ENCODE data around the gene CSAD. TPM values are rescaled to one million over a fixed set of nuclear protein-coding genes. Genes with fewer than 3 reads are reported as not detected.

CSAD gene
- total and polyA plus RNA-seq, 2 of the 13 experiments (the other 11 are each of a cell fraction or from before 2014, with no cell fraction given): 7.2 to 23.5 TPM

DNA sequence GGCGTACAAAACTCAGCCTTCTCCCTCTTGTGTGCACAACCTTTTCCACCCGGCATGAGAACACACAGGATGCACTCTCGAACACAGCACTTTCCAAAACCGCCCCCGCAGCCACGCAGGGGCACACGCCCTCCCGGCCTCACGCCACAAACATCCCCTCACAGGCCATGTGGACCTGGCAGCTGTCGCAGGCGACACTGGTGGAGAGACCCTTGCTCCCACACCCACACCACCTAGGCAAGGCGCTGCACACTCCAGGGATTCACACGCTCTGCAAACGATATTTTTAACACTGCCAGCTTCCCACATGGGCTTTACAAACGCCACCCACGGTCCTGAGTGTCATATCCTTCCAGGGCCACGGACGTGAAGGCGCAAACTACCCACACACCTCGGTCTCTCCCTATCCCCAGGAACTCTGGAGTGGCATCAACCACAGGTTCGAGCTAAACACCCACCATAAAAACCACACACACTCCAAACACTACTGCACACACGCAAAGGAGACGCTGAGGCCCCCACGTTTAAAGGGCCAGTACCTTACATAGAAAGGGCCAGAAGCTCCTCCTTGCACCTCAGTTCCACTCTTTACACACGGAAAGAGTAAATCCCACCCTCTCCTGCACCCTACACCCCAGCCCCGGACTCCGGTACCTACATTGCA, 38.7 kb upstream of the CSAD start (continued):
- TF ChIP-seq ZC3H13 (CRISPR knock-in tag; IDR thresholded peaks at IDR 0.05) (no peak), FIP1L1 (IDR thresholded peaks at IDR 0.05; ENCODE audit: borderline replicate concordance, insufficient read depth, low read depth, low read length) (no peak), HDAC2 (CRISPR knock-in tag; IDR thresholded peaks at IDR 0.05) (no peak), ZBTB7B (CRISPR knock-in tag; IDR thresholded peaks at IDR 0.05) (no peak), NFIB (CRISPR knock-in tag; IDR thresholded peaks at IDR 0.05; ENCODE audit: borderline replicate concordance) (0 out of 2 replicates have a peak, but pooled peaks have one; percentile 31), SAP130 (CRISPR knock-in tag; IDR thresholded peaks at IDR 0.05; ENCODE audit: low read depth) (peak; percentile 14; the same call in 1 of the 2 replicates), PHF5A (CRISPR knock-in tag; IDR thresholded peaks at IDR 0.05; ENCODE audit: low read depth, unreplicated experiment) (no peak), ZNF354B (CRISPR knock-in tag; IDR thresholded peaks at IDR 0.05) (no peak), CEBPB (IDR thresholded peaks at IDR 0.05; ENCODE audit: borderline replicate concordance, low read depth, low read length) (no peak), SNAPC2 (CRISPR knock-in tag; IDR thresholded peaks at IDR 0.05) (no peak), NFKB2 (CRISPR knock-in tag; IDR thresholded peaks at IDR 0.05; ENCODE audit: borderline replicate concordance) (no peak), ZNF777 (CRISPR knock-in tag; IDR thresholded peaks at IDR 0.05) (0 out of 2 replicates have a peak, but pooled peaks have one; percentile 36), NFE2 (CRISPR knock-in tag; IDR thresholded peaks at IDR 0.05) (no peak), ZNF749 (CRISPR knock-in tag; IDR thresholded peaks at IDR 0.05; ENCODE audit: borderline replicate concordance) (no peak), SMARCC2 (IDR thresholded peaks at IDR 0.05) (no peak), RARG (CRISPR knock-in tag; IDR thresholded peaks at IDR 0.05; ENCODE audit: low read depth) (no peak), ZNF33B (CRISPR knock-in tag; IDR thresholded peaks at IDR 0.05) (no peak), ZNF510 (CRISPR knock-in tag; IDR thresholded peaks at IDR 0.05; ENCODE audit: low read depth) (no peak)
- TF ChIP-seq, protein P1, sequence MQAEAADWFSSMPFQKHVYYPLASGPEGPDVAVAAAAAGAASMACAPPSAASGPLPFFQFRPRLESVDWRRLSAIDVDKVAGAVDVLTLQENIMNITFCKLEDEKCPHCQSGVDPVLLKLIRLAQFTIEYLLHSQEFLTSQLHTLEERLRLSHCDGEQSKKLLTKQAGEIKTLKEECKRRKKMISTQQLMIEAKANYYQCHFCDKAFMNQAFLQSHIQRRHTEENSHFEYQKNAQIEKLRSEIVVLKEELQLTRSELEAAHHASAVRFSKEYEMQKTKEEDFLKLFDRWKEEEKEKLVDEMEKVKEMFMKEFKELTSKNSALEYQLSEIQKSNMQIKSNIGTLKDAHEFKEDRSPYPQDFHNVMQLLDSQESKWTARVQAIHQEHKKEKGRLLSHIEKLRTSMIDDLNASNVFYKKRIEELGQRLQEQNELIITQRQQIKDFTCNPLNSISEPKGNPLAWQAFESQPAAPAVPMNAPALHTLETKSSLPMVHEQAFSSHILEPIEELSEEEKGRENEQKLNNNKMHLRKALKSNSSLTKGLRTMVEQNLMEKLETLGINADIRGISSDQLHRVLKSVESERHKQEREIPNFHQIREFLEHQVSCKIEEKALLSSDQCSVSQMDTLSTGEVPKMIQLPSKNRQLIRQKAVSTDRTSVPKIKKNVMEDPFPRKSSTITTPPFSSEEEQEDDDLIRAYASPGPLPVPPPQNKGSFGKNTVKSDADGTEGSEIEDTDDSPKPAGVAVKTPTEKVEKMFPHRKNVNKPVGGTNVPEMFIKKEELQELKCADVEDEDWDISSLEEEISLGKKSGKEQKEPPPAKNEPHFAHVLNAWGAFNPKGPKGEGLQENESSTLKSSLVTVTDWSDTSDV (CRISPR knock-in tag; IDR thresholded peaks at IDR 0.05): peak; percentile 52; the same call in 1 of the 2 replicates
- TF ChIP-seq, protein P2, sequence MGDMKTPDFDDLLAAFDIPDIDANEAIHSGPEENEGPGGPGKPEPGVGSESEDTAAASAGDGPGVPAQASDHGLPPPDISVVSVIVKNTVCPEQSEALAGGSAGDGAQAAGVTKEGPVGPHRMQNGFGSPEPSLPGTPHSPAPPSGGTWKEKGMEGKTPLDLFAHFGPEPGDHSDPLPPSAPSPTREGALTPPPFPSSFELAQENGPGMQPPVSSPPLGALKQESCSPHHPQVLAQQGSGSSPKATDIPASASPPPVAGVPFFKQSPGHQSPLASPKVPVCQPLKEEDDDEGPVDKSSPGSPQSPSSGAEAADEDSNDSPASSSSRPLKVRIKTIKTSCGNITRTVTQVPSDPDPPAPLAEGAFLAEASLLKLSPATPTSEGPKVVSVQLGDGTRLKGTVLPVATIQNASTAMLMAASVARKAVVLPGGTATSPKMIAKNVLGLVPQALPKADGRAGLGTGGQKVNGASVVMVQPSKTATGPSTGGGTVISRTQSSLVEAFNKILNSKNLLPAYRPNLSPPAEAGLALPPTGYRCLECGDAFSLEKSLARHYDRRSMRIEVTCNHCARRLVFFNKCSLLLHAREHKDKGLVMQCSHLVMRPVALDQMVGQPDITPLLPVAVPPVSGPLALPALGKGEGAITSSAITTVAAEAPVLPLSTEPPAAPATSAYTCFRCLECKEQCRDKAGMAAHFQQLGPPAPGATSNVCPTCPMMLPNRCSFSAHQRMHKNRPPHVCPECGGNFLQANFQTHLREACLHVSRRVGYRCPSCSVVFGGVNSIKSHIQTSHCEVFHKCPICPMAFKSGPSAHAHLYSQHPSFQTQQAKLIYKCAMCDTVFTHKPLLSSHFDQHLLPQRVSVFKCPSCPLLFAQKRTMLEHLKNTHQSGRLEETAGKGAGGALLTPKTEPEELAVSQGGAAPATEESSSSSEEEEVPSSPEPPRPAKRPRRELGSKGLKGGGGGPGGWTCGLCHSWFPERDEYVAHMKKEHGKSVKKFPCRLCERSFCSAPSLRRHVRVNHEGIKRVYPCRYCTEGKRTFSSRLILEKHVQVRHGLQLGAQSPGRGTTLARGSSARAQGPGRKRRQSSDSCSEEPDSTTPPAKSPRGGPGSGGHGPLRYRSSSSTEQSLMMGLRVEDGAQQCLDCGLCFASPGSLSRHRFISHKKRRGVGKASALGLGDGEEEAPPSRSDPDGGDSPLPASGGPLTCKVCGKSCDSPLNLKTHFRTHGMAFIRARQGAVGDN (CRISPR knock-in tag; IDR thresholded peaks at IDR 0.05): peak; percentile 42
- TF ChIP-seq, protein P3, sequence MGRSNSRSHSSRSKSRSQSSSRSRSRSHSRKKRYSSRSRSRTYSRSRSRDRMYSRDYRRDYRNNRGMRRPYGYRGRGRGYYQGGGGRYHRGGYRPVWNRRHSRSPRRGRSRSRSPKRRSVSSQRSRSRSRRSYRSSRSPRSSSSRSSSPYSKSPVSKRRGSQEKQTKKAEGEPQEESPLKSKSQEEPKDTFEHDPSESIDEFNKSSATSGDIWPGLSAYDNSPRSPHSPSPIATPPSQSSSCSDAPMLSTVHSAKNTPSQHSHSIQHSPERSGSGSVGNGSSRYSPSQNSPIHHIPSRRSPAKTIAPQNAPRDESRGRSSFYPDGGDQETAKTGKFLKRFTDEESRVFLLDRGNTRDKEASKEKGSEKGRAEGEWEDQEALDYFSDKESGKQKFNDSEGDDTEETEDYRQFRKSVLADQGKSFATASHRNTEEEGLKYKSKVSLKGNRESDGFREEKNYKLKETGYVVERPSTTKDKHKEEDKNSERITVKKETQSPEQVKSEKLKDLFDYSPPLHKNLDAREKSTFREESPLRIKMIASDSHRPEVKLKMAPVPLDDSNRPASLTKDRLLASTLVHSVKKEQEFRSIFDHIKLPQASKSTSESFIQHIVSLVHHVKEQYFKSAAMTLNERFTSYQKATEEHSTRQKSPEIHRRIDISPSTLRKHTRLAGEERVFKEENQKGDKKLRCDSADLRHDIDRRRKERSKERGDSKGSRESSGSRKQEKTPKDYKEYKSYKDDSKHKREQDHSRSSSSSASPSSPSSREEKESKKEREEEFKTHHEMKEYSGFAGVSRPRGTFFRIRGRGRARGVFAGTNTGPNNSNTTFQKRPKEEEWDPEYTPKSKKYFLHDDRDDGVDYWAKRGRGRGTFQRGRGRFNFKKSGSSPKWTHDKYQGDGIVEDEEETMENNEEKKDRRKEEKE (IDR thresholded peaks at IDR 0.05): no peak

All from HepG2 (cell line).